ENCODE measurements around the gene RASSF1.

DNA sequence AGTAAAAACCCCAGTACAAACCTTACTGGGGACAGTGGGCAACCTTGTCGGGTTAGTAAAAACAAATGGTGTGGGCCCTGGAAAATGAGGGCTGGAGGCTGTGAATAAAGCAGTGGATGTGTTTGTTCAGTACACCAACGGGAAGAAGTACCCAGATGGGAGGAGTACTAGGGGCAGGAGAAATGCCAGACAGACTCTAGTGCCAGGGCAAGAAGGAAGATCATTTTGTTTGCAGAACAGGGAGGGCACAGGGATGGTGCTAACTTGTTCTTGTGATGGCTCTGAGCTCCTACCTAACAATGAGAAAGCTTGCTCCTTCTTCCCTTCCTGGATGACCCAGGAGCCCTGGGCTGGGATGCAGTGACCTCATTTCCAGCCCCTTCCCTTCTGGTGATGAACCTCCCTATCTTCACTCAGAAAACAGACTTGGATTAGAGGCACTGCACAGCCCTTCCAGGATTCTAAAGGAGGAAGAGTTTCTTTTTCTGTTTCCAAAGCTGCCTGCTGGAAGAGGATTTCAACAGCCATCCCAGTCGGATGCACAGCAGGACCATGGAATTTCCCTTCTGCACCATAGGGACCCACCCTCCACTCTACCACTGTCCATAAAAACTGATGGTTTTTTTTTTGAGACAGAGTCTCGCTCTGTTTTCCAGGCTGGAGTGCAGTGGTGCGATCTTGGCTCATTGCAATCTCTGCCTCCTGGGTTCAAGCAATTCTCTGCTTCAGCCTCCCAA lies 6.1 kb downstream of the RASSF1 start:
- TF ChIP-seq, protein P1, sequence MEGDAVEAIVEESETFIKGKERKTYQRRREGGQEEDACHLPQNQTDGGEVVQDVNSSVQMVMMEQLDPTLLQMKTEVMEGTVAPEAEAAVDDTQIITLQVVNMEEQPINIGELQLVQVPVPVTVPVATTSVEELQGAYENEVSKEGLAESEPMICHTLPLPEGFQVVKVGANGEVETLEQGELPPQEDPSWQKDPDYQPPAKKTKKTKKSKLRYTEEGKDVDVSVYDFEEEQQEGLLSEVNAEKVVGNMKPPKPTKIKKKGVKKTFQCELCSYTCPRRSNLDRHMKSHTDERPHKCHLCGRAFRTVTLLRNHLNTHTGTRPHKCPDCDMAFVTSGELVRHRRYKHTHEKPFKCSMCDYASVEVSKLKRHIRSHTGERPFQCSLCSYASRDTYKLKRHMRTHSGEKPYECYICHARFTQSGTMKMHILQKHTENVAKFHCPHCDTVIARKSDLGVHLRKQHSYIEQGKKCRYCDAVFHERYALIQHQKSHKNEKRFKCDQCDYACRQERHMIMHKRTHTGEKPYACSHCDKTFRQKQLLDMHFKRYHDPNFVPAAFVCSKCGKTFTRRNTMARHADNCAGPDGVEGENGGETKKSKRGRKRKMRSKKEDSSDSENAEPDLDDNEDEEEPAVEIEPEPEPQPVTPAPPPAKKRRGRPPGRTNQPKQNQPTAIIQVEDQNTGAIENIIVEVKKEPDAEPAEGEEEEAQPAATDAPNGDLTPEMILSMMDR (IDR thresholded peaks at IDR 0.05) = no peak
- TF ChIP-seq REST (IDR thresholded peaks at IDR 0.05; ENCODE audit: insufficient read depth in 1 of 2, low read depth in 2 of 2, low read length in 1 of 2) = no peak
- TF ChIP-seq POLR2AphosphoS5 (IDR thresholded peaks at IDR 0.05; ENCODE audit: low read depth, low read length) = no peak

Data from Panc1 (cell line).